Smooth muscle cell (in vitro differentiated cells): Measurements from ENCODE around the gene BLACAT1. TPM values are rescaled to one million over a fixed set of nuclear protein-coding genes. Genes with fewer than 3 reads are reported as not detected.

Source experiments
- microRNA counts: library from miRNA; unstranded; fragments of <30 nt; microRNA quantifications from one replicate; lab custom pipeline; 2016
- microRNA-seq: library from miRNA; unstranded; fragments of <30 nt; microRNA quantifications from one replicate; pipeline ENCODE4, GENCODE V29; 2016; ENCODE audit warnings: borderline number of aligned reads
- polyA plus RNA-seq: library from polyadenylated mRNA; unstranded; fragments of >200 nt; fragmentation: Nextera tagmentation; extraction: Ambion mirVana; gene quantifications from 2 replicates; pipeline ENCODE4 v1.2.1, GENCODE V29; 2016
- small RNA-seq: library from RNA; depleted of rRNA; stranded (forward); fragments of <200 nt; gene quantifications from one replicate; pipeline ENCODE3, GENCODE V24; 2014
- total RNA-seq: library from RNA; depleted of rRNA; stranded (reverse); fragments of >200 nt; gene quantifications from 2 replicates; pipeline ENCODE4 v1.2.3, GENCODE V29; 2014

The BLACAT1 gene
- total and polyA plus RNA-seq, 2 experiments from 2014 or later, result 0.72 to 3.9 TPM

MicroRNAs within 50 kb of the gene (microRNA counts, 767-probe panel; counts per million panel counts)
- microRNA hsa-miR-135b-5p (lab: Ali Mortazavi, UCI), result 8,133 counts per million, percentile 56 among the panel's probes with 10 or more counts

Small RNA genes within 50 kb of the gene (microRNA-seq; reads per million reads assigned to microRNA genes)
- 1,083 reads per million, percentile 81 among the genes with 10 or more reads in this experiment for gene MIR135B

Small RNA genes within 50 kb of the gene (small RNA-seq; reads per million reads assigned to genes)
- gene MIR135B, result 2.7 reads per million, percentile 50 among the genes with 10 or more reads in this experiment

Other genes starting within 250 kb of the BLACAT1 start
- 8.7 and 12.1 TPM in 2 replicates for gene DSTYK, start 244.3 kb downstream of the BLACAT1 start, total RNA-seq
- 6.9 TPM in 2 replicates for gene DSTYK, start 244.3 kb downstream of the BLACAT1 start, polyA plus RNA-seq
- gene TMCC2, start 228.1 kb downstream of the BLACAT1 start, total RNA-seq, result 2.1 and 3.3 TPM in 2 replicates
- 2.4 and 5.6 TPM in 2 replicates for gene TMCC2, start 228.1 kb downstream of the BLACAT1 start, polyA plus RNA-seq
- 6.6 and 11.3 TPM in 2 replicates for gene NUAK2, start 134.3 kb downstream of the BLACAT1 start, total RNA-seq
- 15.8 and 16.8 TPM in 2 replicates for gene NUAK2, start 134.3 kb downstream of the BLACAT1 start, polyA plus RNA-seq
- gene KLHDC8A, start 99.1 kb downstream of the BLACAT1 start, total RNA-seq, result 0.54 TPM in 1 of 2 replicates, not detected in the other
- gene KLHDC8A, start 99.1 kb downstream of the BLACAT1 start, polyA plus RNA-seq, result 0.33 and 0.84 TPM in 2 replicates
- gene LEMD1, start 34.0 kb downstream of the BLACAT1 start, total RNA-seq, result 1.3 and 5.8 TPM in 2 replicates
- gene LEMD1, start 34.0 kb downstream of the BLACAT1 start, polyA plus RNA-seq, result 8.0 and 15.0 TPM in 2 replicates
- 3.5 and 6.1 TPM in 2 replicates for gene CDK18, start 48.6 kb upstream of the BLACAT1 start, total RNA-seq
- 6.1 and 10.0 TPM in 2 replicates for gene CDK18, start 48.6 kb upstream of the BLACAT1 start, polyA plus RNA-seq
- 15.5 and 16.6 TPM in 2 replicates for gene ELK4, start 176.0 kb upstream of the BLACAT1 start, total RNA-seq
- gene ELK4, start 176.0 kb upstream of the BLACAT1 start, polyA plus RNA-seq, result 3.6 and 3.7 TPM in 2 replicates
- gene SLC45A3, start 224.5 kb upstream of the BLACAT1 start, total RNA-seq, result 3.2 and 4.9 TPM in 2 replicates
- 3.1 and 4.4 TPM in 2 replicates for gene SLC45A3, start 224.5 kb upstream of the BLACAT1 start, polyA plus RNA-seq